ENCODE results near the gene SORCS2.

DNA sequence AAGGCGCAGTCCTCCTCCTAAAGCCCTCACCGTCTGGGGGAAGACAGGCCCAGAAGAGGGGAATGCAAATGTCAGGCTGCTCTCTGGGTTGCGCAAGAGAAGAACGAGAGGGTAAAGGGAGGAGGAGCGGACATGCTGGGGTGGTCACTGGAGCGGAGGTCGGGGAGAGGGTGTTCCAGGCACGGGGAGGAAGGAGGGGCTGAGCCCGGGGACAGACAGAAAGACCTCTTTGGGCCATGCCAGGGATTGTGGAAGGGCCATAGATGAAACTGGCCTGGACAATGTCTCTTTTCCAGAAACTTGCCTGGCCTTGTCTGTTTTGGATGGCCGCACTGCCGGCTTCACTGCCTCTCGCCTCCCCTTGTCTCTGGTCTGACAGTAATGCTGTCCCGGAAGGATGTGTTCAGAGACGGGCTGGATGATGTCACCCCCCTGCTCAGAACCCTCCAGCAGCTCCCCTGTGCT is 121.0 kb downstream of the SORCS2 start:
- TF ChIP-seq POLR2A (IDR thresholded peaks at IDR 0.05; ENCODE audit: low read length) (no peak), GATA1 (IDR thresholded peaks at IDR 0.05; ENCODE audit: low read depth, low read length) (no peak)
